Osteoblast (primary cell): ENCODE results near the gene FBXO3. TPM values are rescaled to one million over a fixed set of nuclear protein-coding genes. Genes with fewer than 3 reads are reported as not detected.

Experiments used
- DNase-seq: peaks from one replicate; pipeline ENCODE4 v3.0.0; 2011; ENCODE audit warnings: low spot score, mixed read lengths; ENCODE audit not compliant: insufficient read length; ENCODE audit errors: missing footprints
- H2AFZ ChIP-seq: 2 replicates; pipeline ENCODE4 v1.6.0; 2011; ENCODE audit warnings: mild to moderate bottlenecking, low read length
- H3K27ac ChIP-seq: 2 replicates; pipeline ENCODE4 v1.5.1; 2011; ENCODE audit warnings: mild to moderate bottlenecking, low read depth, low read length, moderate library complexity
- H3K27me3 ChIP-seq: 2 replicates; pipeline ENCODE4 v1.6.0; 2012; ENCODE audit warnings: mild to moderate bottlenecking, control low read depth, inconsistent platforms, low read length, moderate library complexity; ENCODE audit not compliant: insufficient read depth
- H3K36me3 ChIP-seq: 2 replicates; pipeline ENCODE4 v1.5.1; 2011; ENCODE audit warnings: mild to moderate bottlenecking, low read length, control low read depth, moderate library complexity; ENCODE audit not compliant: insufficient read depth
- H3K4me1 ChIP-seq: 2 replicates; pipeline ENCODE4 v1.5.1; 2011; ENCODE audit warnings: mild to moderate bottlenecking, low read length, control low read depth, moderate library complexity; ENCODE audit not compliant: insufficient read depth
- H3K4me2 ChIP-seq: 2 replicates; pipeline ENCODE4 v1.6.0; 2011; ENCODE audit warnings: mild to moderate bottlenecking, low read length; ENCODE audit not compliant: insufficient read depth
- H3K4me3 ChIP-seq: fragments of 200-600 bp; sonication (generic); 3 replicates; pipeline ENCODE4 v1.5.1; 2012; ENCODE audit warnings: mild to moderate bottlenecking, low read length, inconsistent platforms; ENCODE audit not compliant: insufficient read depth
- H3K79me2 ChIP-seq: 2 replicates; pipeline ENCODE4 v1.6.0; 2012; ENCODE audit warnings: mild to moderate bottlenecking, low read length, control low read depth, inconsistent platforms; ENCODE audit not compliant: insufficient read depth
- H3K9me3 ChIP-seq: 2 replicates; pipeline ENCODE4 v1.5.1; 2011; ENCODE audit warnings: low read depth, low read length, control low read depth
- H4K20me1 ChIP-seq: 2 replicates; pipeline ENCODE4 v1.6.0; 2012; ENCODE audit warnings: mild to moderate bottlenecking, low read length, control low read depth; ENCODE audit not compliant: insufficient read depth
- total RNA-seq: library from RNA; depleted of rRNA; stranded (reverse); fragments of >200 nt; gene quantifications from 2 replicates; pipeline ENCODE4 v1.2.3, GENCODE V29; 2012
- TF ChIP-seq, protein P1 (sequence below): IDR thresholded peaks from 2 replicates; pipeline ENCODE4 v1.5.1; 2011; ENCODE audit warnings: mild to moderate bottlenecking, low read depth, low read length, moderate library complexity; ENCODE audit errors: extremely low read depth

The FBXO3 gene
- total RNA-seq, 1 donor, result 35.8 TPM

DNA sequence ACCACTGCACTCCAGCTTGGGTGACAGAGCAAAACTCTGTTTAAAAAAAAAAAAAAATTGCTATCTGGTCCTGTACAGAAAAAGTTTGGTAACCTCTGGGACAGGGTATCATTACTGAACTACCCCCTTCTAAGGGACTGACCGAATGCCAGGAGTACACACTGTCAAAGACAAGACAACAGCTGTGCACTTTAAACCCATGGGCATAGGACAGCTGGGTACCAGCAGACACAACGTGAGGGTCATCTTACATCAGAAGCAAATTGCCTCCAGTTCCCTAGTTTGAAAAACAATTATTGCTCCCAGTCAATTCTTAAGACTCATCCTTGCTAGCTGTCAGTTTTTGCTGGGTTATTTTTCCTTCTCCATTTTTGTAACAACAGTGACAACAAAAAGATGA lies 55.9 kb downstream of the FBXO3 start:
- DNase-seq, result no peak
- H3K4me2 ChIP-seq, result no peak overlapping the region
- TF ChIP-seq, protein P1, sequence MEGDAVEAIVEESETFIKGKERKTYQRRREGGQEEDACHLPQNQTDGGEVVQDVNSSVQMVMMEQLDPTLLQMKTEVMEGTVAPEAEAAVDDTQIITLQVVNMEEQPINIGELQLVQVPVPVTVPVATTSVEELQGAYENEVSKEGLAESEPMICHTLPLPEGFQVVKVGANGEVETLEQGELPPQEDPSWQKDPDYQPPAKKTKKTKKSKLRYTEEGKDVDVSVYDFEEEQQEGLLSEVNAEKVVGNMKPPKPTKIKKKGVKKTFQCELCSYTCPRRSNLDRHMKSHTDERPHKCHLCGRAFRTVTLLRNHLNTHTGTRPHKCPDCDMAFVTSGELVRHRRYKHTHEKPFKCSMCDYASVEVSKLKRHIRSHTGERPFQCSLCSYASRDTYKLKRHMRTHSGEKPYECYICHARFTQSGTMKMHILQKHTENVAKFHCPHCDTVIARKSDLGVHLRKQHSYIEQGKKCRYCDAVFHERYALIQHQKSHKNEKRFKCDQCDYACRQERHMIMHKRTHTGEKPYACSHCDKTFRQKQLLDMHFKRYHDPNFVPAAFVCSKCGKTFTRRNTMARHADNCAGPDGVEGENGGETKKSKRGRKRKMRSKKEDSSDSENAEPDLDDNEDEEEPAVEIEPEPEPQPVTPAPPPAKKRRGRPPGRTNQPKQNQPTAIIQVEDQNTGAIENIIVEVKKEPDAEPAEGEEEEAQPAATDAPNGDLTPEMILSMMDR, result no peak
- no peak overlapping the region for H3K4me3 ChIP-seq
- H3K27me3 ChIP-seq, result no peaks in the 10 kb centered on the region
- H3K36me3 ChIP-seq, result peaks cover 86% of the 10 kb centered on the region
- no peak overlapping the region for H2AFZ ChIP-seq
- peaks cover 28% of the 10 kb centered on the region for H3K4me1 ChIP-seq
- no peaks in the 10 kb centered on the region for H3K9me3 ChIP-seq
- peak overlapping the region; percentile 100 for H3K27ac ChIP-seq
- H3K79me2 ChIP-seq, result peaks cover 97% of the 10 kb centered on the region
- H4K20me1 ChIP-seq, result peaks cover 19% of the 10 kb centered on the region

DNA sequence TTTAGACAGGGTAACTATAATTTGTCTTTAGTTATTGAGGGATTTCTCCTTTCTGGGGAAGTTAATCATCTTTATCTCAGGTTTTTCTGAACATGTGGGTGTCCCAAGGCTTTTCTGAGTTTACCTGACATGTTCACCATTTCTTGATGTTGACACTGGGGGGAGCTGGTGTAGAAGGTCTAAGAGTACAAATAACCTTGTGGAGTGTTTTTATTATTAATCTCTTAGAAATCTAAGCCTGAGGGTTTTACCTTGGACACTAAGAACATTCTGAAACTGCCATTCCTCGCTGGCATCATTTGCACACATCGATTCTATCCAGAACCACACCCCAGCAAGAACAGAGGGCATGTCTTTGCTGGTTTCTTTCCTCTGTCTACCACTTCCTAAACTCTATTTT lies 58.1 kb downstream of the FBXO3 start:
- Histone ChIP-seq H3K4me1 (peaks cover 6% of the 10 kb centered on the region), H3K4me2 (no peak overlapping the region), H3K36me3 (peaks cover 89% of the 10 kb centered on the region), H3K27ac (peak overlapping the region; percentile 30), H2AFZ (no peak overlapping the region), H3K9me3 (no peaks in the 10 kb centered on the region), H3K27me3 (no peaks in the 10 kb centered on the region), H4K20me1 (peaks cover 12% of the 10 kb centered on the region), H3K79me2 (peaks cover 94% of the 10 kb centered on the region), H3K4me3 (no peak overlapping the region)
- DNase-seq, result no peak
- TF ChIP-seq, protein P1, result peak; percentile 51

DNA sequence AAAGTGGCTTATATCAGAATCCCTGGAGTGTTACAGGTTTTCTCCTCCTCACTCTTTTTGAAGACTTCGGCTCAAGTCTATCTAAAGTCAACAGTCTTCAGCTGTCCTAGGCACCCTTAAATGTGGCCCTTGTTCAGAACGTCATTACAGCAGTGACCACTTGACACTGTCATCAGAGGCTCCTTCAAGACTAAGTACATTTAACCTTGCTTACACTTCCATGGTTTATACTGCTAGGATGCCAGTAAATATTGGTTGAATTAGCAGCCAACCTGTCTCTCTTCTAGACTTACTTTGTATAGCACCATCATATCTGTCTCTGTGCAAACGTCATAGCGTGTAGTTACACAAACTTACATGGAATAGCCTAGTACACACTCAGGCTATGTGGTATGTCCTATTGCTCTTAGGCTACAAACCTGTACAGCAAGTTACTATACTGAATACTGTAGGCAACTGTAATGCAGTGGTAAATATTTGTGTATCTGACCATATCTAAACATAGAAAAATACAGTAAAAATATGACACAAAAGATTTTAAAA lies 60.4 kb downstream of the FBXO3 start:
- no peak overlapping the region for H2AFZ ChIP-seq
- no peaks in the 10 kb centered on the region for H3K9me3 ChIP-seq
- H4K20me1 ChIP-seq, result peaks cover 12% of the 10 kb centered on the region
- peak overlapping the region; percentile 2 for H3K27ac ChIP-seq
- H3K4me3 ChIP-seq, result no peak overlapping the region
- no peak for DNase-seq
- no peaks in the 10 kb centered on the region for H3K4me1 ChIP-seq
- peaks cover 87% of the 10 kb centered on the region for H3K36me3 ChIP-seq
- peaks cover 92% of the 10 kb centered on the region for H3K79me2 ChIP-seq
- TF ChIP-seq, protein P1, result no peak
- no peaks in the 10 kb centered on the region for H3K27me3 ChIP-seq
- no peak overlapping the region for H3K4me2 ChIP-seq

DNA sequence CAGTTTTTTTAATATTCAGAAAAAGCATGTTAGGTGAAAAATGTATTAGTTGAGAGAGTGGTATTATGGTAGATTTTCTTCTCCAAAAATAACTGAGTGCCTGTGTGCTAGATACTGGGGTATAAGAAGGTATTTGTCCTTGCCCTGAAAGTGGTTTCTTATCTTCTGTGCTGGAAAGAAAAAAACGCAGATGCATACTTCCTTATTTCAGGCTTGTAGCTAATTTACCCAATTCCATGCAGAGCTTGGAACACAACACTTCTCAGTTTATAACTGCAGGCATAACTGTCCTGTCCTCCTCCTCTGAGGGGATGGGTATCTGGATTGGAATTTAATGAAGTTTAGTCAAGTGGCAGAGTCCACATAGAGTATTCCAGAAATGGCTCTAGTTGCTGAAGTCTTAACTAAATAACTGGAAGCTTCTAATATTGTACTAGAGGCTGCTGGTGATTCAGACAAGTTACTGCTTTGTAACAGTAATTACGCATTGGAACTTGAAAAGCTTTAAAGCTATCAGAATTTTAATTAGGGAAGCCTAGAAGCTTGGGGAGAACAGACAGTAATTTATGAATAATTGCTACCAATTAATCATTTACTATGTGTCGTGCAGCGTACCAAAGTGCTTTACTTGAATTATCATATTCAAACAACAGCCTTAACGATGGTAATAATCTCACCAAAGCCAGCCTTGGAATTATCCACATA lies 61.0 kb downstream of the FBXO3 start:
- TF ChIP-seq, protein P1, result no peak
- no peak overlapping the region for H3K4me2 ChIP-seq
- peak overlapping the region; percentile 0 for H3K27ac ChIP-seq
- no peak overlapping the region for H2AFZ ChIP-seq
- no peaks in the 10 kb centered on the region for H3K9me3 ChIP-seq
- peaks cover 86% of the 10 kb centered on the region for H3K36me3 ChIP-seq
- H4K20me1 ChIP-seq, result peaks cover 12% of the 10 kb centered on the region
- H3K4me1 ChIP-seq, result no peaks in the 10 kb centered on the region
- H3K79me2 ChIP-seq, result peaks cover 92% of the 10 kb centered on the region
- no peak overlapping the region for H3K4me3 ChIP-seq
- no peak for DNase-seq
- H3K27me3 ChIP-seq, result no peaks in the 10 kb centered on the region
